GM23248 (cell line): Measurements from ENCODE around the gene CCDC15. TPM values are rescaled to one million over a fixed set of nuclear protein-coding genes. Genes with fewer than 3 reads are reported as not detected.

Experiments used
- DNase-seq: peaks from one replicate; pipeline ENCODE4 v3.0.0-alpha.2; 2015
- H2AFZ ChIP-seq: fragments of 200-600 bp; sonication (generic); 2 replicates; pipeline ENCODE4 v1.6.1; 2016; ENCODE audit warnings: antibody characterized with exemption
- H3F3A ChIP-seq: fragments of 200-600 bp; sonication (generic); 2 replicates; pipeline ENCODE4 v1.6.1; 2016; ENCODE audit warnings: mild to moderate bottlenecking, antibody characterized with exemption, mixed run types; ENCODE audit not compliant: insufficient read depth
- H3K27ac ChIP-seq: fragments of 200-600 bp; sonication (generic); 2 replicates; pipeline ENCODE4 v1.5.1; 2016; ENCODE audit warnings: mild to moderate bottlenecking
- H3K27me3 ChIP-seq: fragments of 200-600 bp; sonication (generic); replicated peaks from 2 replicates; pipeline ENCODE4 v1.6.1; 2016; ENCODE audit warnings: mild to moderate bottlenecking; ENCODE audit not compliant: insufficient read depth
- H3K36me3 ChIP-seq: fragments of 200-600 bp; sonication (generic); 2 replicates; pipeline ENCODE4 v1.6.1; 2016; ENCODE audit warnings: low read depth, mild to moderate bottlenecking
- H3K4me1 ChIP-seq: fragments of 200-600 bp; sonication (generic); 2 replicates; pipeline ENCODE4 v1.6.1; 2016; ENCODE audit warnings: mild to moderate bottlenecking; ENCODE audit not compliant: insufficient read depth
- H3K4me2 ChIP-seq: fragments of 200-600 bp; sonication (generic); one replicate; pipeline ENCODE4 v1.6.1; 2016; ENCODE audit warnings: mild to moderate bottlenecking; ENCODE audit not compliant: unreplicated experiment
- H3K4me3 ChIP-seq: fragments of 200-600 bp; sonication (generic); 2 replicates; pipeline ENCODE4 v1.5.1; 2016; ENCODE audit warnings: mild to moderate bottlenecking
- H3K79me2 ChIP-seq: fragments of 200-600 bp; sonication (generic); 2 replicates; pipeline ENCODE4 v1.6.1; 2016; ENCODE audit warnings: mild to moderate bottlenecking; ENCODE audit not compliant: insufficient read depth
- H3K9ac ChIP-seq: fragments of 200-600 bp; sonication (generic); 2 replicates; pipeline ENCODE4 v1.6.1; 2016; ENCODE audit warnings: mild to moderate bottlenecking
- H3K9me2 ChIP-seq: fragments of 200-600 bp; sonication (generic); 2 replicates; pipeline ENCODE4 v1.6.1; 2016; ENCODE audit warnings: mixed run types, mild to moderate bottlenecking, moderate library complexity; ENCODE audit not compliant: insufficient read depth
- H3K9me3 ChIP-seq: fragments of 200-600 bp; sonication (generic); one replicate; pipeline ENCODE4 v1.6.1; 2017; ENCODE audit warnings: low read depth
- H4K20me1 ChIP-seq: fragments of 200-600 bp; sonication (generic); 2 replicates; pipeline ENCODE4 v1.6.0; 2016; ENCODE audit not compliant: insufficient read depth
- EZH2 ChIP-seq: fragments of 200-600 bp; sonication (generic); IDR thresholded peaks from 2 replicates; pipeline ENCODE4 v1.6.1; 2018; ENCODE audit warnings: antibody characterized with exemption, mild to moderate bottlenecking; ENCODE audit not compliant: insufficient read depth, poor library complexity, severe bottlenecking
- EZH2phosphoT487 ChIP-seq: fragments of 200-600 bp; sonication (generic); IDR thresholded peaks from 2 replicates; pipeline ENCODE4 v1.6.1; 2018; ENCODE audit warnings: antibody characterized with exemption, moderate library complexity, mild to moderate bottlenecking, low read depth; ENCODE audit not compliant: insufficient read depth
- WGBS, 2 experiments: methylation state at CpG; one replicate each; pipeline ENCODE4 v1.1.6; 2015 to 2017; ENCODE audit warnings: low lambda C conversion rate in 2 of 2, low coverage in 1 of 2; ENCODE audit errors: missing lambda C conversion rate in 2 of 2; 5-methylcytosine and 5-hydroxymethylcytosine counted together
- in situ Hi-C: fragments of 300-500 bp; cut with MboI; formaldehyde crosslinking; loops from 2 replicates; pipeline ENCODE4 v1.15.0; 2020
- polyA plus RNA-seq: library from polyadenylated mRNA; unstranded; fragments of >200 nt; fragmentation: Nextera tagmentation; extraction: Ambion mirVana; gene quantifications from 2 replicates; pipeline ENCODE4 v1.2.1, GENCODE V29; 2016
- total RNA-seq: library from RNA; depleted of rRNA; stranded (reverse); fragments of >200 nt; shearing (Covaris generic); gene quantifications from 2 replicates; pipeline ENCODE4 v1.2.3, GENCODE V29; 2014

CCDC15 gene
- total and polyA plus RNA-seq, 2 experiments from 2014 or later, result 0.97 to 1.6 TPM

GRCh38 chr11:125063429-125064043, 109.5 kb downstream of the CCDC15 start:
- H2AFZ ChIP-seq, result peak overlapping the region; percentile 93
- peak; percentile 14 for DNase-seq
- 11% methylated on average over 33 to 38 of the region's 38 CpGs for WGBS, 2 experiments

GRCh38 chr11:125064070-125064469, 110.1 kb downstream of the CCDC15 start:
- WGBS, 2 experiments, result 82 to 88% methylated on average over 7 of the region's 7 CpGs
- no peaks in the 10 kb centered on the region for H3K79me2 ChIP-seq
- no peaks in the 10 kb centered on the region for H4K20me1 ChIP-seq
- peak overlapping the region; percentile 71 for H3K4me2 ChIP-seq
- no peaks in the 10 kb centered on the region for H3F3A ChIP-seq
- H3K9me3 ChIP-seq, result no peaks in the 10 kb centered on the region
- no peaks in the 10 kb centered on the region for H3K36me3 ChIP-seq
- no peaks in the 10 kb centered on the region for H3K4me1 ChIP-seq
- DNase-seq, result no peak
- H2AFZ ChIP-seq, result peak overlapping the region; percentile 93; the same call in 1 of the 2 replicates
- no peaks in the 10 kb centered on the region for H3K27me3 ChIP-seq
- H3K9ac ChIP-seq, result no peak overlapping the region
- no peaks in the 10 kb centered on the region for H3K9me2 ChIP-seq
- H3K27ac ChIP-seq, result no peak overlapping the region
- in situ Hi-C loops, result no loop called here
- peak overlapping the region; percentile 91; the same call in 1 of the 2 replicates for H3K4me3 ChIP-seq
- TF ChIP-seq EZH2 (no peak), EZH2phosphoT487 (no peak)

More at GRCh38 chr11:125063429-125064043, 109.5 kb downstream of the CCDC15 start:
- H3K4me1 ChIP-seq, result no peaks in the 10 kb centered on the region
- in situ Hi-C loops, result no loop called here
- no peaks in the 10 kb centered on the region for H3K79me2 ChIP-seq
- H3K9ac ChIP-seq, result peak overlapping the region; percentile 76
- H3K9me3 ChIP-seq, result no peaks in the 10 kb centered on the region
- no peaks in the 10 kb centered on the region for H3K36me3 ChIP-seq
- H3K4me3 ChIP-seq, result peak overlapping the region; percentile 91
- no peaks in the 10 kb centered on the region for H3K9me2 ChIP-seq
- H3F3A ChIP-seq, result no peaks in the 10 kb centered on the region
- no peaks in the 10 kb centered on the region for H4K20me1 ChIP-seq
- H3K27me3 ChIP-seq, result no peaks in the 10 kb centered on the region
- no peak overlapping the region for H3K27ac ChIP-seq
- peak overlapping the region; percentile 71 for H3K4me2 ChIP-seq
- TF ChIP-seq EZH2 (no peak), EZH2phosphoT487 (no peak)

- Histone ChIP-seq H3K79me2 (no peaks in the 10 kb centered on the region), H3K9ac (no peak overlapping the region), H3K4me1 (peaks cover 19% of the 10 kb centered on the region), H3K36me3 (no peaks in the 10 kb centered on the region), H3K4me3 (no peak overlapping the region), H3F3A (no peaks in the 10 kb centered on the region), H3K9me2 (no peaks in the 10 kb centered on the region), H3K4me2 (no peak overlapping the region), H3K9me3 (no peaks in the 10 kb centered on the region), H4K20me1 (no peaks in the 10 kb centered on the region), H3K27ac (no peak overlapping the region), H3K27me3 (no peaks in the 10 kb centered on the region), H2AFZ (no peak overlapping the region)
- in situ Hi-C loops, result no loop called here
- DNase-seq, result no peak
- WGBS, 2 experiments, result 97 to 98% methylated on average over 4 of the region's 4 CpGs
- TF ChIP-seq EZH2phosphoT487 (no peak), EZH2 (no peak)
Measured at GRCh38 chr11:125068368-125068767, 114.4 kb downstream of the CCDC15 start.

GRCh38 chr11:125069008-125069407, 115.0 kb downstream of the CCDC15 start:
- H3K4me3 ChIP-seq, result no peak overlapping the region

More at GRCh38 chr11:125069008-125069407, 115.0 kb downstream of the CCDC15 start:
- H3K27ac ChIP-seq, result no peak overlapping the region
- peaks cover 19% of the 10 kb centered on the region for H3K4me1 ChIP-seq
- H3K4me2 ChIP-seq, result no peak overlapping the region
- no peaks in the 10 kb centered on the region for H3K27me3 ChIP-seq
- no peak for TF ChIP-seq EZH2
- no peak for TF ChIP-seq EZH2phosphoT487
- WGBS, 2 experiments, result 94 to 96% methylated on average over 4 of the region's 4 CpGs
- no peak overlapping the region for H2AFZ ChIP-seq
- in situ Hi-C loops, result no loop called here
- no peaks in the 10 kb centered on the region for H3K9me3 ChIP-seq
- H4K20me1 ChIP-seq, result no peaks in the 10 kb centered on the region
- H3F3A ChIP-seq, result no peaks in the 10 kb centered on the region
- no peaks in the 10 kb centered on the region for H3K9me2 ChIP-seq
- DNase-seq, result peak; percentile 19
- no peak overlapping the region for H3K9ac ChIP-seq
- no peaks in the 10 kb centered on the region for H3K79me2 ChIP-seq
- no peaks in the 10 kb centered on the region for H3K36me3 ChIP-seq
